Mesothelial cell of epicardium (in vitro differentiated cells): Measurements from ENCODE around the gene HS3ST6. TPM values are rescaled to one million over a fixed set of nuclear protein-coding genes. Genes with fewer than 3 reads are reported as not detected.
"Not testable (repeated sequence)": the region's sequence is repeated elsewhere in the genome, so short reads cannot be mapped to it uniquely, and the experiment has no call there.

Source experiments
- DNase-seq, 2 experiments: peaks; one replicate each; pipeline ENCODE4 v3.0.0; 2021; ENCODE audit warnings: low spot score in 2 of 2; ENCODE audit not compliant: unreplicated experiment in 2 of 2
- H3K27ac Mint-ChIP-seq: 2 replicates; pipeline ENCODE4 v1.8.0; 2021; ENCODE audit warnings: mixed read lengths
- H3K27me3 Mint-ChIP-seq: 2 replicates; pipeline ENCODE4 v1.8.0; 2021; ENCODE audit warnings: low read depth, mixed read lengths
- H3K36me3 Mint-ChIP-seq: 2 replicates; pipeline ENCODE4 v1.8.0; 2021; ENCODE audit warnings: mixed read lengths
- H3K4me1 Mint-ChIP-seq: 2 replicates; pipeline ENCODE4 v1.8.0; 2021; ENCODE audit warnings: mixed read lengths
- H3K4me3 Mint-ChIP-seq: 2 replicates; pipeline ENCODE4 v1.8.0; 2021; ENCODE audit warnings: mild to moderate bottlenecking, moderate library complexity, mixed read lengths
- H3K9me3 Mint-ChIP-seq: 2 replicates; pipeline ENCODE4 v1.8.0; 2021; ENCODE audit warnings: mixed read lengths
- total RNA-seq: library from RNA; stranded (reverse); gene quantifications from 3 replicates; pipeline ENCODE4 v1.2.1, GENCODE V29; 2021
- TF ChIP-seq, protein P1 (sequence below): fragments of 200-600 bp; sonication (generic); IDR thresholded peaks from one replicate; pipeline ENCODE4 v1.5.0; 2021; ENCODE audit warnings: antibody characterized with exemption; ENCODE audit not compliant: unreplicated experiment

The HS3ST6 gene
- total RNA-seq, 1 donor from 2014 or later = 0.22 TPM

DNA sequence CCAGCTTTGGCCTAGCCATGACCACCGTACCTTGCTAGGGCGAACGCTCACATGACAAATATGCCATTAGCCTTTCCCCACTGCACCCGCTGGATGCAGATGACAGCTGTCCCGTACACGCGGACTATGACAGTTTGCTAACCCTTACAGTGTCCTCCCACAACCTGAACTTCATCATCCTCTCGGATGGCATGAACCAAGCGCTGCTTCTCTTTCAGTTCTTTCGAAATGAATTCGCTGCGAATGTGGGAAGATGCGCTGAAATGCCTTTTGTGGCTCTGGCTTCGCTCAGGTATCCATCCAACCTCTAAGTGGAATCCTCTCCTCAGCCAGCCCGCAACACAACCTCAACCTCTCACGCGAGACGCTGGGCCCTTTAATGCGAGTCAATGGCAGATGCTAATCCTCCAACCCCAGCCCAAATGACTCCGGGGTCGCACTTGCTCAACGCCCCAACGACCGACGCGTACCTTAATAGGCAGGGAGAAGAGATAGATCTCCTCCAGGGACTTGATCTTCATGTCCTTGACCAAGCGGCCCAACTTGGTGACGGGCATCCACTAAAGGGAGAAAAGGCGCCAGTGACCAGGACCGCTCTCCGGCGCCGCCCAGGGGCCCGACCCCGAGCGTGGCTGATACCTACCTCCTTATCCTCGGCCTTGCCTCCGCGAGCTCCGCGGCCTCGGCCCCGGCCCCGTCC lies 45.7 kb upstream of the HS3ST6 start:
- Mint-ChIP-seq H3K4me3 (peak overlapping the region; percentile 93), H3K27me3 (no peaks in the 10 kb centered on the region), H3K4me1 (peaks cover 34% of the 10 kb centered on the region), H3K9me3 (no peaks in the 10 kb centered on the region), H3K36me3 (peaks cover 6% of the 10 kb centered on the region), H3K27ac (peak overlapping the region; percentile 84)
- DNase-seq = no peak
- TF ChIP-seq, protein P1, sequence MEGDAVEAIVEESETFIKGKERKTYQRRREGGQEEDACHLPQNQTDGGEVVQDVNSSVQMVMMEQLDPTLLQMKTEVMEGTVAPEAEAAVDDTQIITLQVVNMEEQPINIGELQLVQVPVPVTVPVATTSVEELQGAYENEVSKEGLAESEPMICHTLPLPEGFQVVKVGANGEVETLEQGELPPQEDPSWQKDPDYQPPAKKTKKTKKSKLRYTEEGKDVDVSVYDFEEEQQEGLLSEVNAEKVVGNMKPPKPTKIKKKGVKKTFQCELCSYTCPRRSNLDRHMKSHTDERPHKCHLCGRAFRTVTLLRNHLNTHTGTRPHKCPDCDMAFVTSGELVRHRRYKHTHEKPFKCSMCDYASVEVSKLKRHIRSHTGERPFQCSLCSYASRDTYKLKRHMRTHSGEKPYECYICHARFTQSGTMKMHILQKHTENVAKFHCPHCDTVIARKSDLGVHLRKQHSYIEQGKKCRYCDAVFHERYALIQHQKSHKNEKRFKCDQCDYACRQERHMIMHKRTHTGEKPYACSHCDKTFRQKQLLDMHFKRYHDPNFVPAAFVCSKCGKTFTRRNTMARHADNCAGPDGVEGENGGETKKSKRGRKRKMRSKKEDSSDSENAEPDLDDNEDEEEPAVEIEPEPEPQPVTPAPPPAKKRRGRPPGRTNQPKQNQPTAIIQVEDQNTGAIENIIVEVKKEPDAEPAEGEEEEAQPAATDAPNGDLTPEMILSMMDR = no peak

DNA sequence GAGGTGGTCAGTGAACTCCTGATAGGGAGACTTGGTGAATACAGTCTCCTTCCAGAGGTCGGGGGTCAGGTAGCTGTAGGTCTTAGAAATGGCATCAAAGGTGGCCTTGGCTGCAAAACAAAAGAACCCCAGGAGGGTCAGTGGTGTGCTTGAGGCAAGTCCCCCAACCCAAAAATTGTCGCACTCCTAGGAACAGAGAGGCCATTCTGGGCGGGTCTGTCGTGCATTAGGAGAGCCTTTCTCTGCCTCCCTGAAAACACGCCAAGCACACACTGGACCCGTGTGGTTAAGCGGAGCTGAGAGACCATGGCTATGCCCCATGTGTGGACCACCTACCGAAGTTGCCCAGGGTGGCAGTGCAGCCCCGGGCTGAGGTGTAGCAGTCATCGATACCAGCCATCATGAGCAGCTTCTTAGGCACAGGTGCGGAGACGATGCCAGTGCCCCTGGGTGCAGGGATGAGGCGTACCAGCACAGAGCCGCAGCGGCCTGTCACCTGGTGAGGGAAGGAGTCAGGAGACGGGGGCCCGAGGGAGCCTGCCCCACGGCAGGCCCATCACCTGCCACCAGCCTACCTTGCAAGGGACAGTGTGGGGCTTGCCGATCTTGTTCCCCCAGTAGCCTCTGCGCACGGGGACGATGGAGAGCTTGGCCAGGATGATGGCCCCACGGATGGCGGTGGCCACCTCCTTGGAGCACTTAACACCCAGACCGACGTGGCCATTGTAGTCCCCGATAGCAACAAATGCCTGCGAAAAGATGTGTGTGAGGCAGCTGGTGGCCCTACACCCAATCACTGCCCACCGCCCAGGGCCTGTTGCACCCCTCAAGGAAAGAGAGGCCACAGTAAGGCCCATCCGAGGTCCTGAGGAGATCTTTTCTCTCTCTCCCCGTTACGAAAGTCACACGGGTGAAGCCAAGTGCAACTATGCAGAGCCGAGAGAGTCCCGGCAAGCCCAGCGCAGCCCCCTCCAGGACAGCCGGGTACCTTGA lies 44.2 kb upstream of the HS3ST6 start:
- not testable (repeated sequence) for H3K27me3 Mint-ChIP-seq, DNase-seq, H3K9me3 Mint-ChIP-seq, H3K36me3 Mint-ChIP-seq
- H3K27ac Mint-ChIP-seq = peak overlapping the region; percentile 88
- peak overlapping the region; percentile 93 for H3K4me3 Mint-ChIP-seq
- peaks cover 34% of the 10 kb centered on the region for H3K4me1 Mint-ChIP-seq

DNA sequence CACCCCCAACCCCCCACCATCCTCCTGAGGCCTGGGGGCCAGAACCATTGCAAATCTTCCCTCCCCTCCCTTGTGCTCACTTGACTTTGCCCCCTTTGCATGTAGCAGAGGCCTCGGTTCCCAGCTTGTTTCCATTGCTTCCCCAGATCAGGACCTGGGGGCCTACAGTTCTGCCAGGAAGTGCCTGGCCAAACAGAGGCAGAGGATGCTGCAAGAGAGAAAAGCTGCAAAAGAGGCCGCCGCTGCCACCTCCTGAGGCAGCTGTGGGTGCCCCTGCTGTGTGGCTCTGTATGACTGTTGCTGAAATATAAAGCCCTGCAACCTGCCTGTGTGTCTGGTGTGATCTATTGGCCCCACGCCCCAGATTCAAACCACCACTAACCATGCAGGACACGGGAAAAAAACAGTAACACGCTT lies 43.4 kb upstream of the HS3ST6 start:
- Mint-ChIP-seq H3K27ac (peak overlapping the region; percentile 50), H3K9me3 (no peaks in the 10 kb centered on the region), H3K27me3 (no peaks in the 10 kb centered on the region), H3K36me3 (peaks cover 6% of the 10 kb centered on the region), H3K4me3 (peak overlapping the region; percentile 93), H3K4me1 (peaks cover 34% of the 10 kb centered on the region)
- no peak for DNase-seq
- TF ChIP-seq, protein P1 = no peak

DNA sequence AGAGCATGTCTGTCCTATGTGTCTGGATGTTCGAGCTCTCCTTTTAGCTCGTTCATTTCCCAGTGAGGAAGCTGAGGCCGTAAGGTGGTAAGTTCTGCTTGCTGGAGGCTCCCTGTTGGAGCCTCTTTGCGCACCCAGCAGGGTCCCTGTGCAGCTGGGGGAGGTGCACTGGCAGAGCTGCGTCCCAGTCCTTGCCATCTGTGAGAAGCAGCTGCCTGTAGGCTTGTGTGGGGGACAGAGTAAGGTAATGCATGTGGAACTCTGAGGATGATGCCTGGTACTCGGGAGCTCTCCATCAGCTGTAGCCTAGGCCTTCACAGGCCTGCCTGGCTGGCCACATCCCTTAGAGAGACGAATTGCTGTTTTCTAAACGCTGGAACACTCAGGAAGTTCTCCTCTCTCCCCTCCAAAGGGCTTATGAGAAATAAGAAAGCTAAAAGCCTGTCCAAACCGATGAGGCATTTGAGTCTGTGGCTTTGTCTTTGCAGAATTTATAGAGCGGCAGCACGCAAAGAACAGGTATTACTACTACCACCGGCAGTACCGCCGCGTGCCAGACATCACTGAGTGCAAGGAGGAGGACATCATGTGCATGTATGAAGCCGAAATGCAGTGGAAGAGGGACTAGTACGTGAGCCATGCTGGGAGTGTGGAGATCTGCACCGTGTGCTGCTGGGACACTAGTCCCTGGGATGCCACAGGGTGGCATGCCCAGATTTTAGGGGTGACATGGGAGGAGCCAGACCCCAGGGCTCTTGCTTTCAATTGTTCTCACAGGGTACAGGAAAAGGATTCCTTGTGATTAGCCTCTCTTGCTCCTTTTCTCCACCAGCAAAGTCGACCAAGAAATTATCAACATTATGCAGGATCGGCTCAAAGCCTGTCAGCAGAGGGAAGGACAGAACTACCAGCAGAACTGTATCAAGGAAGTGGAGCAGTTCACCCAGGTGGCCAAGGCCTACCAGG lies 42.7 kb upstream of the HS3ST6 start:
- no peak for DNase-seq

DNA sequence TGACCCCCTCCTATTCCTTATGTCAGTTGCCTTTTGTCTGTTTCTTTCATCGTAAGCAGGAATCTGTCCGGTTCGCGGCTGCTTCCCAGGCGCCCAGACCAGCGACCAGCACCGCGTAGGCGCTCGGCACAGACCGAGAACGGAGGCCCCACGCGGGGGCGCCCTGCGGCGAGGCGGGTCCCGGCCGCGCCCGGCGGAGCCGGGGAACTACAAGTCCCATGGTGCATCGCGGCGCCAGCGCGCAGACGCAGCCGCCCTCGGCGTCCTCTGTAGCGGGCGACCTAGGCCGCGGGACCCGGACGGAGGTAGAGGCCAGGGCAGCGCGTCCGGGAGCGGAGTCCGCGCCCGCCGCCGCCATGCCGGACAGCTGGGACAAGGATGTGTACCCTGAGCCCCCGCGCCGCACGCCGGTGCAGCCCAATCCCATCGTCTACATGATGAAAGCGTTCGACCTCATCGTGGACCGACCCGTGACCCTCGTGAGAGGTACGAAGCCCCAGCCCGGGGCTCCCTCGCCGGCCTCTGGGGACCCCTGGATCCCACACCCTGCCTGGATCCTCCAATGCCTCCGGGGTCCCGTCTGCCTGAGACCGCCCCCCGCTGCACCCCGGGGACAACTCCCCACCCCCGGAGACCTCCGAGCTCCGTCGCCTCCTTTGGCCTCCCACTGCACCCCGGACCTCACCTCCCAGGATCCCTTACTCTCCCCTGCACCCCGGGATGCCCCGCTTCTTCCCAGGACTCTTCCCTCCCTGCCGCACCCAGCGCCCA lies 41.2 kb upstream of the HS3ST6 start, which contains the start of gene NDUFB10:
NDUFB10 (plus strand) TSS at position 270 of the 771 bp plus-strand sequence; CDS start at position 357, 87 bp downstream.
- DNase-seq = peak; percentile 87 to 94
- H3K4me1 Mint-ChIP-seq = peaks cover 29% of the 10 kb centered on the region
- no peaks in the 10 kb centered on the region for H3K27me3 Mint-ChIP-seq
- peaks cover 6% of the 10 kb centered on the region for H3K36me3 Mint-ChIP-seq
- H3K4me3 Mint-ChIP-seq = peak within 1 kb of the TSS; percentile 94
- H3K9me3 Mint-ChIP-seq = no peaks in the 10 kb centered on the region
- H3K27ac Mint-ChIP-seq = peak within 1 kb of the TSS; percentile 92
- TF ChIP-seq, protein P1 = no peak

More for the DNA sequence above, 42.7 kb upstream of the HS3ST6 start:
- Mint-ChIP-seq H3K36me3 (peaks cover 6% of the 10 kb centered on the region), H3K27ac (peak overlapping the region; percentile 92), H3K4me3 (peak overlapping the region; percentile 94), H3K9me3 (no peaks in the 10 kb centered on the region), H3K27me3 (no peaks in the 10 kb centered on the region), H3K4me1 (peaks cover 34% of the 10 kb centered on the region)
- TF ChIP-seq, protein P1 = no peak
